Measurements from ENCODE around the gene C1orf216.

DNA sequence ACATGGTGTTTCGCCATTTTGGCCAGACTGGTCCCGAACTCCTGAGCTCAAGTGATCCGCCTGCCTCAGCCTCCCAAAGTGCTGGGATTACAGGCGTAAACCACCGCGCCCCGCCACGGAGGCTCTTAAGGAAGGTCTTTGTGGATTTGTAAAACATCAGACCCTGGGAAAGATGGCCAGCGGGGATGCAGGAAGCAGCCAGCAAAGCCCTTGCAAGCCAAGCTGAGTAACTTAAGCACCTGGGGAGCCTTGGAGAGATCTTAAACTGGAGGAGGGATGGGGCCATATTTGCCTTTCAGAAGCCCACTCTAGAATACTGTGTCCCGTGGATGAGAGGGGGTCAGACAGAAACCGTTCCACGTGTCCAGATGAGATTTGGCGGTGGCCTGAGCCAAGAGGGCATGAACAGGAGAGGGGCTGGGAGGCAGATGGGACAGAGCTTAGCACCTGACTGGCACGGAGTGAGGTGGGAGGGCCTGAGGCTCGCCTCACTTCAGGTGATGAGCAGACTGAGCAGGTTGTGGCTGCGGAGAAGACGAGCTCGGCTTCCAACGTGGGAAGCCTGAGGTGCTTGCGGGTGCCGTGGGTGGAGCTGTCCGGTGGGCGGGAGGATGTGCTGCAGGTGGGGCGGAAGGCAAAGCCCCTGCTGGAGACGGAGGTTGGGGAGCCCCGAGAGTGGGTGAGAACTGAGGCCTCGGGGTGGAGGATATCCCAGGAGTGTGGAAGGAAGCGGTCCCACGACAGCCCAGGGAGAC, 11.7 kb downstream of the C1orf216 start:
- TF ChIP-seq POLR2A (IDR thresholded peaks at IDR 0.05; ENCODE audit: borderline replicate concordance, extremely low read depth, insufficient read depth, insufficient read length), result no peak
- no peak for TF ChIP-seq CBX3 (IDR thresholded peaks at IDR 0.05; ENCODE audit: low read depth)
- TF ChIP-seq, protein P1, sequence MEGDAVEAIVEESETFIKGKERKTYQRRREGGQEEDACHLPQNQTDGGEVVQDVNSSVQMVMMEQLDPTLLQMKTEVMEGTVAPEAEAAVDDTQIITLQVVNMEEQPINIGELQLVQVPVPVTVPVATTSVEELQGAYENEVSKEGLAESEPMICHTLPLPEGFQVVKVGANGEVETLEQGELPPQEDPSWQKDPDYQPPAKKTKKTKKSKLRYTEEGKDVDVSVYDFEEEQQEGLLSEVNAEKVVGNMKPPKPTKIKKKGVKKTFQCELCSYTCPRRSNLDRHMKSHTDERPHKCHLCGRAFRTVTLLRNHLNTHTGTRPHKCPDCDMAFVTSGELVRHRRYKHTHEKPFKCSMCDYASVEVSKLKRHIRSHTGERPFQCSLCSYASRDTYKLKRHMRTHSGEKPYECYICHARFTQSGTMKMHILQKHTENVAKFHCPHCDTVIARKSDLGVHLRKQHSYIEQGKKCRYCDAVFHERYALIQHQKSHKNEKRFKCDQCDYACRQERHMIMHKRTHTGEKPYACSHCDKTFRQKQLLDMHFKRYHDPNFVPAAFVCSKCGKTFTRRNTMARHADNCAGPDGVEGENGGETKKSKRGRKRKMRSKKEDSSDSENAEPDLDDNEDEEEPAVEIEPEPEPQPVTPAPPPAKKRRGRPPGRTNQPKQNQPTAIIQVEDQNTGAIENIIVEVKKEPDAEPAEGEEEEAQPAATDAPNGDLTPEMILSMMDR (IDR thresholded peaks at IDR 0.05 in 2 of 3, conservative IDR thresholded peaks at IDR 0.05 in 1 of 3; ENCODE audit: borderline replicate concordance in 1 of 3, insufficient read depth in 1 of 3, low read depth in 2 of 3, low read length in 2 of 3), result no peak
- TF ChIP-seq RAD21 (IDR thresholded peaks at IDR 0.05; ENCODE audit: low read depth), result no peak
- TF ChIP-seq JUND (IDR thresholded peaks at IDR 0.05), result no peak
- TF ChIP-seq POLR2AphosphoS5 (IDR thresholded peaks at IDR 0.05; ENCODE audit: low read depth, low read length), result no peak
- TF ChIP-seq ZFX (IDR thresholded peaks at IDR 0.05), result no peak
- TF ChIP-seq SP1 (IDR thresholded peaks at IDR 0.05; ENCODE audit: low read depth), result no peak
- no peak for TF ChIP-seq EZH2 (IDR thresholded peaks at IDR 0.05)
- TF ChIP-seq, protein P2, sequence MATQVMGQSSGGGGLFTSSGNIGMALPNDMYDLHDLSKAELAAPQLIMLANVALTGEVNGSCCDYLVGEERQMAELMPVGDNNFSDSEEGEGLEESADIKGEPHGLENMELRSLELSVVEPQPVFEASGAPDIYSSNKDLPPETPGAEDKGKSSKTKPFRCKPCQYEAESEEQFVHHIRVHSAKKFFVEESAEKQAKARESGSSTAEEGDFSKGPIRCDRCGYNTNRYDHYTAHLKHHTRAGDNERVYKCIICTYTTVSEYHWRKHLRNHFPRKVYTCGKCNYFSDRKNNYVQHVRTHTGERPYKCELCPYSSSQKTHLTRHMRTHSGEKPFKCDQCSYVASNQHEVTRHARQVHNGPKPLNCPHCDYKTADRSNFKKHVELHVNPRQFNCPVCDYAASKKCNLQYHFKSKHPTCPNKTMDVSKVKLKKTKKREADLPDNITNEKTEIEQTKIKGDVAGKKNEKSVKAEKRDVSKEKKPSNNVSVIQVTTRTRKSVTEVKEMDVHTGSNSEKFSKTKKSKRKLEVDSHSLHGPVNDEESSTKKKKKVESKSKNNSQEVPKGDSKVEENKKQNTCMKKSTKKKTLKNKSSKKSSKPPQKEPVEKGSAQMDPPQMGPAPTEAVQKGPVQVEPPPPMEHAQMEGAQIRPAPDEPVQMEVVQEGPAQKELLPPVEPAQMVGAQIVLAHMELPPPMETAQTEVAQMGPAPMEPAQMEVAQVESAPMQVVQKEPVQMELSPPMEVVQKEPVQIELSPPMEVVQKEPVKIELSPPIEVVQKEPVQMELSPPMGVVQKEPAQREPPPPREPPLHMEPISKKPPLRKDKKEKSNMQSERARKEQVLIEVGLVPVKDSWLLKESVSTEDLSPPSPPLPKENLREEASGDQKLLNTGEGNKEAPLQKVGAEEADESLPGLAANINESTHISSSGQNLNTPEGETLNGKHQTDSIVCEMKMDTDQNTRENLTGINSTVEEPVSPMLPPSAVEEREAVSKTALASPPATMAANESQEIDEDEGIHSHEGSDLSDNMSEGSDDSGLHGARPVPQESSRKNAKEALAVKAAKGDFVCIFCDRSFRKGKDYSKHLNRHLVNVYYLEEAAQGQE (IDR thresholded peaks at IDR 0.05; ENCODE audit: low read depth), result no peak
- TF ChIP-seq, protein P3, sequence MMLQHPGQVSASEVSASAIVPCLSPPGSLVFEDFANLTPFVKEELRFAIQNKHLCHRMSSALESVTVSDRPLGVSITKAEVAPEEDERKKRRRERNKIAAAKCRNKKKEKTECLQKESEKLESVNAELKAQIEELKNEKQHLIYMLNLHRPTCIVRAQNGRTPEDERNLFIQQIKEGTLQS (IDR thresholded peaks at IDR 0.05), result no peak
- TF ChIP-seq, protein P4, sequence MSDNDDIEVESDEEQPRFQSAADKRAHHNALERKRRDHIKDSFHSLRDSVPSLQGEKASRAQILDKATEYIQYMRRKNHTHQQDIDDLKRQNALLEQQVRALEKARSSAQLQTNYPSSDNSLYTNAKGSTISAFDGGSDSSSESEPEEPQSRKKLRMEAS (IDR thresholded peaks at IDR 0.05), result no peak
- no peak for TF ChIP-seq EGR1 (IDR thresholded peaks at IDR 0.05; ENCODE audit: low read depth)
- TF ChIP-seq EZH2phosphoT487 (IDR thresholded peaks at IDR 0.05; ENCODE audit: borderline replicate concordance), result no peak
